ENCODE results near the gene EIF1AD. TPM values are rescaled to one million over a fixed set of nuclear protein-coding genes. Genes with fewer than 3 reads are reported as not detected.

Gene EIF1AD
- total RNA-seq, 2 experiments from 2014 or later = 51.1 to 63.2 TPM

DNA sequence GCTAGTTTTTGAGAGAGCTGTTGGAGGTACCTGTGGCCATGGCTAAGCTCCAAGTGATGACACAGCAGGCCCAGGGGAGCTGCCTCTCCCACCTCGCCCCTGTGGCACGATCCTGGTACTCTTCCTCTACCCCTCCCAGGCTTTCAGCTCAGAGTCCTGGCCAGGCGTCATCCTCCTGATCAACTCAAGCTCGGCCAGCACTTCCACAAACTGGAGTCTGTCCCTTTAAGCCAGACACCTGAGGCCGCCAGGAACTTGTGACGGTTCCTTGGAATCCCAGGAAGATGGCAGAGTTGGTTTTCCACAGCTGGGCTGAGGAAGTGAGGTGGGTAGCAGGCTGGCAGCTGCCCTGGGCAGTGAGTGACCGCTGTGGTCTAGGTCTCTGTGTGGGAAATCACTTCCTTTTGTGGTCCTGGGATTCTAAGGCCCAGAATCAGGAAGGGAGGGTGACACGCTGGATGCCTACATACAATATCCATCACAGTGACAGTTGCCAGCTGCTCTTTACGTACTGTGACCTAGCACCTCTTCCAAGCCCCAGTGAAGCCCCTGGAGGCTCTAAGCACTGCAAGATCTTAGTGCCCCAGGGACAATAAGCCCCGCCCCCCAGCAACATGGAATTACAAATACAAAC, 6.6 kb upstream of the EIF1AD start:
- POLR2A ChIA-PET = interaction anchor here (0.6 kb wide), 1 partner anchor 150 kb away, joined by 3 read pairs; no protein-coding TSS in a partner anchor
- Histone ChIP-seq H3K9me3 (ENCODE audit: low read length) (no peaks in the 10 kb centered on the region), H3K4me3 (ENCODE audit: low read depth, low read length, poor library complexity, severe bottlenecking) (no peak overlapping the region), H3K79me2 (ENCODE audit: insufficient read depth, low read depth, low read length) (peaks cover 12% of the 10 kb centered on the region), H3K36me3 (ENCODE audit: insufficient read depth, low read length) (peaks cover 30% of the 10 kb centered on the region), H3K27ac (ENCODE audit: low read depth, low read length, poor library complexity, severe bottlenecking) (no peak overlapping the region), H4K20me1 (ENCODE audit: insufficient read depth, low read length) (no peaks in the 10 kb centered on the region), H2AFZ (ENCODE audit: low read length) (no peak overlapping the region), H3K9me2 (ENCODE audit: insufficient read depth, low read length) (no peaks in the 10 kb centered on the region), H3K4me1 (ENCODE audit: insufficient read depth, low read length, poor library complexity, severe bottlenecking) (peaks cover 18% of the 10 kb centered on the region), H3K4me2 (ENCODE audit: low read length) (no peak overlapping the region)
- CTCF ChIA-PET (ENCODE audit: unreplicated experiment) = interaction anchor here (0.6 kb wide), 1 partner anchor 38 kb away, joined by 3 read pairs; no protein-coding TSS in a partner anchor
- BruUV-seq (replicated peaks) = no TSS peak
- no peak for DNase-seq (ENCODE audit: low spot score)
- no peak for TF ChIP-seq EZH2phosphoT487 (IDR thresholded peaks at IDR 0.05; ENCODE audit: borderline replicate concordance, low read depth, low read length)
- TF ChIP-seq, protein P1, sequence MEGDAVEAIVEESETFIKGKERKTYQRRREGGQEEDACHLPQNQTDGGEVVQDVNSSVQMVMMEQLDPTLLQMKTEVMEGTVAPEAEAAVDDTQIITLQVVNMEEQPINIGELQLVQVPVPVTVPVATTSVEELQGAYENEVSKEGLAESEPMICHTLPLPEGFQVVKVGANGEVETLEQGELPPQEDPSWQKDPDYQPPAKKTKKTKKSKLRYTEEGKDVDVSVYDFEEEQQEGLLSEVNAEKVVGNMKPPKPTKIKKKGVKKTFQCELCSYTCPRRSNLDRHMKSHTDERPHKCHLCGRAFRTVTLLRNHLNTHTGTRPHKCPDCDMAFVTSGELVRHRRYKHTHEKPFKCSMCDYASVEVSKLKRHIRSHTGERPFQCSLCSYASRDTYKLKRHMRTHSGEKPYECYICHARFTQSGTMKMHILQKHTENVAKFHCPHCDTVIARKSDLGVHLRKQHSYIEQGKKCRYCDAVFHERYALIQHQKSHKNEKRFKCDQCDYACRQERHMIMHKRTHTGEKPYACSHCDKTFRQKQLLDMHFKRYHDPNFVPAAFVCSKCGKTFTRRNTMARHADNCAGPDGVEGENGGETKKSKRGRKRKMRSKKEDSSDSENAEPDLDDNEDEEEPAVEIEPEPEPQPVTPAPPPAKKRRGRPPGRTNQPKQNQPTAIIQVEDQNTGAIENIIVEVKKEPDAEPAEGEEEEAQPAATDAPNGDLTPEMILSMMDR (conservative IDR thresholded peaks at IDR 0.05; ENCODE audit: low read length) = no peak
- intact Hi-C loops (cut with micrococcal nuclease; ENCODE audit: unreplicated experiment) = no loop called here

DNA sequence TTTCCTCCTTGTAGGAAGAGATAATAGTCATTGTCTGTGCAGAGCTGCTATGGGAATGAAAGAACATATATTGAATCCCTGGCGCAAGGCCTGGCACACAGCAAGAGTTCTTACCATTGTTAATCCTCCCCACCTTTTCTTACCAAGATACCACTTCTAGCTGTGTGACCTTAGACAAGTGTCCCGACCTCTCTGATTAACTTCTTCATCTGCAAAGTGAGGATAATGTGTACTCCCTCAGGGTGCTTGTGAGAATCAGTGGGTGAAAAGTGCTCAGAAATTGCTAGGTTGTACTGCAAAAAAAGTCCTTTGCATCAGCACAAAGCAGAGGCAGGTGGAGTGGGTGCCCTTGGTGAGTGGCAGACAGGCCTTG, 6.1 kb upstream of the EIF1AD start:
- H3K79me2 ChIP-seq (ENCODE audit: insufficient read depth, low read depth, low read length) = peaks cover 17% of the 10 kb centered on the region
- ChIA-PET CTCF (ENCODE audit: unreplicated experiment) (interaction anchor here (0.6 kb wide), 1 partner anchor 38 kb away, joined by 3 read pairs; no protein-coding TSS in a partner anchor), POLR2A (no interaction called here)
- no peaks in the 10 kb centered on the region for H3K9me2 ChIP-seq (ENCODE audit: insufficient read depth, low read length)
- H2AFZ ChIP-seq (ENCODE audit: low read length) = no peak overlapping the region
- H3K36me3 ChIP-seq (ENCODE audit: insufficient read depth, low read length) = peaks cover 33% of the 10 kb centered on the region
- no peaks in the 10 kb centered on the region for H4K20me1 ChIP-seq (ENCODE audit: insufficient read depth, low read length)
- no peaks in the 10 kb centered on the region for H3K9me3 ChIP-seq (ENCODE audit: low read length)
- peaks cover 23% of the 10 kb centered on the region for H3K4me1 ChIP-seq (ENCODE audit: insufficient read depth, low read length, poor library complexity, severe bottlenecking)
- H3K4me2 ChIP-seq (ENCODE audit: low read length) = no peak overlapping the region
- no TSS peak for BruUV-seq (replicated peaks)
- intact Hi-C loops (cut with micrococcal nuclease; ENCODE audit: unreplicated experiment) = no loop called here
- H3K4me3 ChIP-seq (ENCODE audit: low read depth, low read length, poor library complexity, severe bottlenecking) = no peak overlapping the region
- no peak for TF ChIP-seq EZH2phosphoT487 (IDR thresholded peaks at IDR 0.05; ENCODE audit: borderline replicate concordance, low read depth, low read length)
- TF ChIP-seq, protein P1 (conservative IDR thresholded peaks at IDR 0.05; ENCODE audit: low read length) = no peak
- DNase-seq (ENCODE audit: low spot score) = no peak
- no peak overlapping the region for H3K27ac ChIP-seq (ENCODE audit: low read depth, low read length, poor library complexity, severe bottlenecking)

DNA sequence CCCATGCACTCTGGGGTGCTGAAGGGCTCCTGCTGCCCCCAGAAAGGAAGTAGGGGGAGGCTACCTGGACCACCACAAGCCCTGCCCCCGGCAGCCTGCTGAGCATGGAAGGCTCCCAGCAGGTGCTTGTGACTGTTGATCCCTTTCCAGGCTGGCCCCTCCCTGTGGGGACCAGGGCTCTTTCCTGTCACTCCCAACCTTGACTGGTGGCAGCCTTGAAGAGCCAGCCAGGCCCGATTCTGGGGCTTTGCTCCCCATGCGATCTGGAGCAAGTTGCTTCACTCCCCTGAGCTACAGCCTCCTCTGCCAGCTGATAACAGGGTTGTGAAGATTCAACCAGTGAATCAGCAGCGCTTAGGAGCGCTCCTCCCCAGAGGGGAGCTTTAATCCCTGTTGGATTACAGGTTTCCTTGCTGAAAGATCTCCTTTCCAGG, 5.3 kb upstream of the EIF1AD start:
- no peak overlapping the region for H3K4me2 ChIP-seq (ENCODE audit: low read length)
- H4K20me1 ChIP-seq (ENCODE audit: insufficient read depth, low read length) = no peaks in the 10 kb centered on the region
- H3K4me3 ChIP-seq (ENCODE audit: low read depth, low read length, poor library complexity, severe bottlenecking) = no peak overlapping the region
- H3K9me3 ChIP-seq (ENCODE audit: low read length) = no peaks in the 10 kb centered on the region
- no peaks in the 10 kb centered on the region for H3K9me2 ChIP-seq (ENCODE audit: insufficient read depth, low read length)
- POLR2A ChIA-PET = interaction anchor here (0.7 kb wide), 1 partner anchor 79 kb away, joined by 3 read pairs; no protein-coding TSS in a partner anchor
- H3K27ac ChIP-seq (ENCODE audit: low read depth, low read length, poor library complexity, severe bottlenecking) = no peak overlapping the region
- peaks cover 21% of the 10 kb centered on the region for H3K79me2 ChIP-seq (ENCODE audit: insufficient read depth, low read depth, low read length)
- H2AFZ ChIP-seq (ENCODE audit: low read length) = no peak overlapping the region
- intact Hi-C loops (cut with micrococcal nuclease; ENCODE audit: unreplicated experiment) = no loop called here
- TF ChIP-seq EZH2phosphoT487 (IDR thresholded peaks at IDR 0.05; ENCODE audit: borderline replicate concordance, low read depth, low read length) = no peak
- TF ChIP-seq, protein P1 (conservative IDR thresholded peaks at IDR 0.05; ENCODE audit: low read length) = no peak
- H3K36me3 ChIP-seq (ENCODE audit: insufficient read depth, low read length) = peaks cover 33% of the 10 kb centered on the region
- H3K4me1 ChIP-seq (ENCODE audit: insufficient read depth, low read length, poor library complexity, severe bottlenecking) = peaks cover 23% of the 10 kb centered on the region
- CTCF ChIA-PET (ENCODE audit: unreplicated experiment) = no interaction called here
- no TSS peak for BruUV-seq (replicated peaks)
- DNase-seq (ENCODE audit: low spot score) = no peak

Data from OCI-LY7 (cell line).